ENCODE results near the gene KCNAB1. TPM values are rescaled to one million over a fixed set of nuclear protein-coding genes. Genes with fewer than 3 reads are reported as not detected.

KCNAB1 gene
- total RNA-seq, 1 donor from 2014 or later = 2.1 TPM

DNA sequence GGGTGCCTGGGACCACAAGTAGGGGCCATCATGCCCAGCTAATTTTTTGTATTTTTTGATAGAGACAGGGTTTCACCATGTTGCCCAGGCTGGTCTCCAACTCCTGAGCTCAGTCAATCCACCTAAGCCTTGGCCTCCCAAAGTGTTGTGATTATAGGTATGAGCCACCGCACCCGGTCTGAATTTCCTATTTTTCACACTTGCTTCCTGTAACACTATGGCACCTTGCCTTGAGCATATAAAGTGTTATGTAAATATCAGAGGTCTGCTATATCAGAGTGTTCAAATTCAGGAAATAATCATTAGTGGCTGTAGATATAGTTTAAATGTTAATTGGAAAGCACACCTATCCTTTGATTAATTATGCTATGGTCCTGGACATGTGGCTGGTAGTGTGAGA lies 165.2 kb downstream of the KCNAB1 start:
- no peak overlapping the region for H3K27ac Mint-ChIP-seq
- TF ChIP-seq, protein P1, sequence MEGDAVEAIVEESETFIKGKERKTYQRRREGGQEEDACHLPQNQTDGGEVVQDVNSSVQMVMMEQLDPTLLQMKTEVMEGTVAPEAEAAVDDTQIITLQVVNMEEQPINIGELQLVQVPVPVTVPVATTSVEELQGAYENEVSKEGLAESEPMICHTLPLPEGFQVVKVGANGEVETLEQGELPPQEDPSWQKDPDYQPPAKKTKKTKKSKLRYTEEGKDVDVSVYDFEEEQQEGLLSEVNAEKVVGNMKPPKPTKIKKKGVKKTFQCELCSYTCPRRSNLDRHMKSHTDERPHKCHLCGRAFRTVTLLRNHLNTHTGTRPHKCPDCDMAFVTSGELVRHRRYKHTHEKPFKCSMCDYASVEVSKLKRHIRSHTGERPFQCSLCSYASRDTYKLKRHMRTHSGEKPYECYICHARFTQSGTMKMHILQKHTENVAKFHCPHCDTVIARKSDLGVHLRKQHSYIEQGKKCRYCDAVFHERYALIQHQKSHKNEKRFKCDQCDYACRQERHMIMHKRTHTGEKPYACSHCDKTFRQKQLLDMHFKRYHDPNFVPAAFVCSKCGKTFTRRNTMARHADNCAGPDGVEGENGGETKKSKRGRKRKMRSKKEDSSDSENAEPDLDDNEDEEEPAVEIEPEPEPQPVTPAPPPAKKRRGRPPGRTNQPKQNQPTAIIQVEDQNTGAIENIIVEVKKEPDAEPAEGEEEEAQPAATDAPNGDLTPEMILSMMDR (IDR thresholded peaks at IDR 0.05; ENCODE audit: unreplicated experiment) = no peak
- no peaks in the 10 kb centered on the region for H3K9me3 Mint-ChIP-seq (ENCODE audit: low read depth)
- H3K4me1 Mint-ChIP-seq (ENCODE audit: low read depth) = no peaks in the 10 kb centered on the region
- no peak for DNase-seq (ENCODE audit: low spot score, unreplicated experiment)
- peaks cover 32% of the 10 kb centered on the region for H3K27me3 Mint-ChIP-seq
- no peaks in the 10 kb centered on the region for H3K36me3 Mint-ChIP-seq (ENCODE audit: insufficient read depth)
- H3K4me3 Mint-ChIP-seq (ENCODE audit: low read depth) = no peak overlapping the region

DNA sequence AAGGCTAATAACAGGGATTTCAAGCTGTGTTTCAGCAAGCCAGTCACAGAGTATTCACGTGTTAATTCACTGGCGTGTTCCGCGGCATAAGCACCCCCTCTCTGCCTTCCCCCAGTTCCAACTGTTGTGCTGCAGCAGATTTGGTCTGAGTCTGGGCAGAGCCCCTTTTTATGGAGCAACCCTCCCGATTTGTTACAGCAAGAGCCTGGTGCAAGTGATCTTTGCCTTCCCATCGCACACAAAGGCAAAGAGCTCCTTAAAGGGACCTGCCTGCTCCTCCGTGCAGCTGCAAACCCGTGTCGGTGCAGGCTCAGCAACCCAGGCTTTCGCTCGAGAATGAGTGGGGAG lies 170.5 kb downstream of the KCNAB1 start:
- Mint-ChIP-seq H3K4me1 (ENCODE audit: low read depth) (no peaks in the 10 kb centered on the region), H3K36me3 (ENCODE audit: insufficient read depth) (no peaks in the 10 kb centered on the region), H3K27me3 (peaks cover 67% of the 10 kb centered on the region), H3K9me3 (ENCODE audit: low read depth) (no peaks in the 10 kb centered on the region), H3K27ac (no peak overlapping the region), H3K4me3 (ENCODE audit: low read depth) (no peak overlapping the region)
- TF ChIP-seq, protein P1 (IDR thresholded peaks at IDR 0.05; ENCODE audit: unreplicated experiment) = no peak
- DNase-seq (ENCODE audit: low spot score, unreplicated experiment) = no peak

DNA sequence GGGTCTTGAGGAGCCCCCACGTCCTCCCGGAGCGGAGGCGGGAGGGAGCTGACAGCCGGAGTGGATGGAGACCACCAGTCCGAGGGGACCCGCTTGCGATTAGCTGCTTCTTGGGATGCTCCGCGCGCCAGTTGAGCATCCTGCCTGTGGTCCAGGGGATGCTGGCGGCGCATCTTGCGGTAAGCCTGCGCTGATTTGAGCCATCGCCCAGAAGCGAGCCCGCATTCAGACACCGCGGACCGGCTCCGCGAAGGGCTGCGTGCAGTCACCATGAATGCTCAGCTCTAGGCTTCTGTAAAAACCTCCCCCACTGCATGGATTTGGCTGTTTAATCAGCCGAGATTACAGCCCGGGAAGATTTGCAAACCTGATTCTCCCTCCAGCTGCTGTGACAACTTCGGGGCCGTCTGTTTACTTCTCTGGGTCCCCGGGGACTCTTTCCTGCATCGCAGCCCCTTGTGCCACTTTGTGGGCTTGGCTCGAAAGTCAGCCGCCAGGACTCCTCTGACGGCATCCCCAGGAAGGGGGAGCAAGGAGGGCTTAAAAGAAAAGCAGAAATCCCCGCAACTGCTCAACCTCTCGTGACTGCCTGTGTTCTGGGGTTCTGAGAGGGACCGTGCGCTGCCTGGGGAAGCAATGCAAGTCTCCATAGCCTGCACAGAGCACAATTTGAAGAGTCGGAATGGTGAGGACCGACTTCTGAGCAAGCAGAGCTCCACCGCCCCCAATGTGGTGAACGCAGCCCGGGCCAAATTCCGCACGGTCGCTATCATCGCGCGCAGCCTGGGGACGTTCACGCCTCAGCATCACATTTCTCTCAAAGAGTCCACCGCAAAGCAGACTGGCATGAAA lies 171.1 kb downstream of the KCNAB1 start:
- Mint-ChIP-seq H3K27ac (no peak overlapping the region), H3K9me3 (ENCODE audit: low read depth) (no peaks in the 10 kb centered on the region), H3K4me3 (ENCODE audit: low read depth) (peak overlapping the region; percentile 42), H3K4me1 (ENCODE audit: low read depth) (no peaks in the 10 kb centered on the region), H3K27me3 (peaks cover 67% of the 10 kb centered on the region), H3K36me3 (ENCODE audit: insufficient read depth) (no peaks in the 10 kb centered on the region)
- TF ChIP-seq, protein P1 (IDR thresholded peaks at IDR 0.05; ENCODE audit: unreplicated experiment) = no peak
- no peak for DNase-seq (ENCODE audit: low spot score, unreplicated experiment)

DNA sequence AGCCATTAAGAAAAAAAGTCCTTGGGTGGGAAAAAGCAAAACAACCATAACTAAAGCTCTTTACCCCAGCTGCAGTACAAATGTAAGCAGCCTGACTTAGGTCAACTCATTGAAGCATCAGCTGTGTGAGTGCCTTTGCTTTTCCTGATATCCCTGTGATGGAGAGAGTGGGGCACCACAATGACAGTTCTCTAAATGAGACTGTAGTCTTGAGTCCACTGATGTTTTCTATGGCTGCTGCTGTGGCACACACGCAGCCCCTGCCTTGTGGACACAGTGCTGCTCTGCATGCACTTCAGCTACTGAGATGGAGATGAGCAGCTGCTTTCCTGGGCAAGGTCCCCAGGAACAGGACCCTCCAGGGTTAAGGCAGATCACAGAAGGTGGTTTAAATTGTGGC lies 173.2 kb downstream of the KCNAB1 start:
- H3K36me3 Mint-ChIP-seq (ENCODE audit: insufficient read depth) = no peaks in the 10 kb centered on the region
- no peaks in the 10 kb centered on the region for H3K4me1 Mint-ChIP-seq (ENCODE audit: low read depth)
- DNase-seq (ENCODE audit: low spot score, unreplicated experiment) = no peak
- H3K9me3 Mint-ChIP-seq (ENCODE audit: low read depth) = no peaks in the 10 kb centered on the region
- H3K27ac Mint-ChIP-seq = no peak overlapping the region
- H3K4me3 Mint-ChIP-seq (ENCODE audit: low read depth) = no peak overlapping the region
- TF ChIP-seq, protein P1 (IDR thresholded peaks at IDR 0.05; ENCODE audit: unreplicated experiment) = no peak
- H3K27me3 Mint-ChIP-seq = peaks cover 56% of the 10 kb centered on the region

DNA sequence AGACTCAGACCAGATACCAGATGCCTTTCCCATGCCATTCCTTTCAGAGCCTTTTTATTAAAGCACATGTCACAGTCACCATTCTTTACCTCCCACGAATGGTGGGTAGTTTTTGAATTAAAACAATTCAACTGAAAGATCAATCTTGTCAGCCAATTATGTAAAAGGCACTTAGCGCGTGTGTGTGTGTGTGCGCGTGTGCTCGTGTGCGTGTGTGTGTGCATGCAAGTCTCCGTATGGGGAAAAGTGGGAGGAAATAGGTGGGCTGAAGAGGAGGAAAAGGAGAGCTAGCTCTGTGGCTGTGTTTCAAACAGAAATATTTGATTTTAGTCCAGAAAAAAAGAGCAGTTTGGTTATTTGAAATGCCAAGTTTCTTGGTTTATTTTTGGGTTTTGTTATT lies 177.2 kb downstream of the KCNAB1 start:
- H3K27me3 Mint-ChIP-seq = peaks cover 25% of the 10 kb centered on the region
- H3K9me3 Mint-ChIP-seq (ENCODE audit: low read depth) = no peaks in the 10 kb centered on the region
- H3K4me1 Mint-ChIP-seq (ENCODE audit: low read depth) = no peaks in the 10 kb centered on the region
- no peak for DNase-seq (ENCODE audit: low spot score, unreplicated experiment)
- no peak overlapping the region for H3K27ac Mint-ChIP-seq
- TF ChIP-seq, protein P1 (IDR thresholded peaks at IDR 0.05; ENCODE audit: unreplicated experiment) = no peak
- H3K36me3 Mint-ChIP-seq (ENCODE audit: insufficient read depth) = no peaks in the 10 kb centered on the region
- no peak overlapping the region for H3K4me3 Mint-ChIP-seq (ENCODE audit: low read depth)

All from progenitor cell of endocrine pancreas (in vitro differentiated cells).